SK-N-SH treated with all-trans-retinoic acid at 6 μM for 48 hours (cell line): Measurements from ENCODE around the gene NUDT13.

Experiments used
- ARNTL ChIP-seq: fragments of 450-650 bp; formaldehyde crosslinking; IDR thresholded peaks from 2 replicates; pipeline ENCODE4 v1.5.0; 2020; ENCODE audit warnings: low read depth, mild to moderate bottlenecking, moderate library complexity, borderline replicate concordance
- GLIS3 ChIP-seq: fragments of 250-450 bp; sonication (Bioruptor Pico); IDR thresholded peaks from 2 replicates; pipeline ENCODE4 v1.5.0; 2020; ENCODE audit warnings: mild to moderate bottlenecking, moderate library complexity
- ISL1 ChIP-seq: fragments of 250-450 bp; sonication (Bioruptor Pico); IDR thresholded peaks from 2 replicates; pipeline ENCODE4 v2.1.2; 2022; ENCODE audit warnings: mild to moderate bottlenecking, moderate library complexity
- OSR1 ChIP-seq: fragments of 250-450 bp; sonication (Bioruptor Pico); IDR thresholded peaks from 2 replicates; pipeline ENCODE4 v1.8.0; 2022; ENCODE audit warnings: moderate library complexity, mild to moderate bottlenecking, inconsistent platforms
- PATZ1 ChIP-seq: fragments of 250-450 bp; sonication (Bioruptor Pico); IDR thresholded peaks from 2 replicates; pipeline ENCODE4 v1.8.0; 2020; ENCODE audit warnings: mild to moderate bottlenecking, moderate library complexity, borderline replicate concordance
- POU6F1 ChIP-seq: fragments of 250-450 bp; sonication (Bioruptor Pico); IDR thresholded peaks from 2 replicates; pipeline ENCODE4 v1.8.0; 2021; ENCODE audit warnings: low read depth, mild to moderate bottlenecking, moderate library complexity, borderline replicate concordance
- SNAI2 ChIP-seq: fragments of 250-450 bp; sonication (Bioruptor Pico); IDR thresholded peaks from 2 replicates; pipeline ENCODE4 v1.5.0; 2020; ENCODE audit warnings: mild to moderate bottlenecking, moderate library complexity
- TCF4 ChIP-seq: fragments of 250-450 bp; sonication (Bioruptor Pico); IDR thresholded peaks from 2 replicates; pipeline ENCODE4 v1.8.0; 2021; ENCODE audit warnings: mild to moderate bottlenecking, moderate library complexity, borderline replicate concordance
- TOX ChIP-seq: fragments of 250-450 bp; sonication (Bioruptor Pico); IDR thresholded peaks from 2 replicates; pipeline ENCODE4 v1.8.0; 2021; ENCODE audit warnings: mild to moderate bottlenecking, moderate library complexity, borderline replicate concordance
- TSHZ2 ChIP-seq: fragments of 250-450 bp; sonication (Bioruptor Pico); IDR thresholded peaks from 2 replicates; pipeline ENCODE4 v1.5.0; 2020; ENCODE audit warnings: mild to moderate bottlenecking, moderate library complexity
- ZC3H10 ChIP-seq: fragments of 250-450 bp; sonication (Bioruptor Pico); IDR thresholded peaks from 2 replicates; pipeline ENCODE4 v1.5.1; 2021; ENCODE audit warnings: mild to moderate bottlenecking, moderate library complexity
- ZNF70 ChIP-seq: fragments of 450-650 bp; formaldehyde crosslinking; IDR thresholded peaks from 2 replicates; pipeline ENCODE4 v1.5.0; 2020; ENCODE audit warnings: mild to moderate bottlenecking, moderate library complexity

GRCh38 chr10:73134727-73135126 lies 24.5 kb downstream of the NUDT13 start:
- TF ChIP-seq TCF4 (CRISPR knock-in tag) (no peak), ARNTL (no peak), SNAI2 (CRISPR knock-in tag) (no peak), GLIS3 (CRISPR knock-in tag) (no peak), ZC3H10 (CRISPR knock-in tag) (no peak), PATZ1 (CRISPR knock-in tag) (no peak), ISL1 (CRISPR knock-in tag) (no peak), TOX (CRISPR knock-in tag) (no peak), TSHZ2 (no peak), OSR1 (CRISPR knock-in tag) (no peak), POU6F1 (CRISPR knock-in tag) (no peak), ZNF70 (CRISPR knock-in tag) (no peak)
